ENCODE measurements around the gene TOP3A. TPM values are rescaled to one million over a fixed set of nuclear protein-coding genes. Genes with fewer than 3 reads are reported as not detected.
"Not testable (repeated sequence)": the region's sequence is repeated elsewhere in the genome, so short reads cannot be mapped to it uniquely, and the experiment has no call there.

TOP3A gene
- total RNA-seq, 3 donors from 2014 or later (not counting 1 experiment from before 2014, with no cell fraction given), result 38.1 to 59.7 (median 53.2) TPM

GRCh38 chr17:18315562-18315922, 748 bp upstream of the TOP3A start:
- H3K4me3 ChIP-seq (ENCODE audit: low read length), result peak overlapping the region; percentile 81
- Mint-ChIP-seq H3K27me3 (ENCODE audit: low read depth in 2 of 2) (no peaks in the 10 kb centered on the region), H3K36me3 (no peaks in the 10 kb centered on the region), H3K4me3 (peak overlapping the region; percentile 97), H3K27ac (peak overlapping the region; percentile 91 to 99), H3K4me1 (peaks cover 78 to 79% of the 10 kb centered on the region in 2 donors), H3K9me3 (no peaks in the 10 kb centered on the region)
- intact Hi-C loops (cut with micrococcal nuclease), result loop anchor here (1.0 to 2.0 kb wide), 2 partner anchors 55 to 90 kb away; partner anchors contain the start of genes LLGL1 and MIEF2
- no peaks in the 10 kb centered on the region for H3K27me3 ChIP-seq (ENCODE audit: control insufficient read depth, insufficient read depth, low read length)
- no peaks in the 10 kb centered on the region for H3K9me3 ChIP-seq (ENCODE audit: control insufficient read depth, insufficient read depth, low read length)
- peak; percentile 3 to 25 (median 4) for ATAC-seq
- H3K36me3 ChIP-seq (ENCODE audit: control insufficient read depth, insufficient read depth, low read length), result peaks cover 25% of the 10 kb centered on the region
- peak overlapping the region; percentile 89 for H3K27ac ChIP-seq (ENCODE audit: low read length)
- TF ChIP-seq CTCF (IDR thresholded peaks at IDR 0.05), result no peak
- peak in 1 of 2 donors; percentile 70 for DNase-seq
- 4% methylated on average over 18 of the region's 18 CpGs for WGBS (ENCODE audit: insufficient coverage)
- H3K4me1 ChIP-seq (ENCODE audit: control insufficient read depth, insufficient read depth, low read length), result peaks cover 63% of the 10 kb centered on the region

DNA sequence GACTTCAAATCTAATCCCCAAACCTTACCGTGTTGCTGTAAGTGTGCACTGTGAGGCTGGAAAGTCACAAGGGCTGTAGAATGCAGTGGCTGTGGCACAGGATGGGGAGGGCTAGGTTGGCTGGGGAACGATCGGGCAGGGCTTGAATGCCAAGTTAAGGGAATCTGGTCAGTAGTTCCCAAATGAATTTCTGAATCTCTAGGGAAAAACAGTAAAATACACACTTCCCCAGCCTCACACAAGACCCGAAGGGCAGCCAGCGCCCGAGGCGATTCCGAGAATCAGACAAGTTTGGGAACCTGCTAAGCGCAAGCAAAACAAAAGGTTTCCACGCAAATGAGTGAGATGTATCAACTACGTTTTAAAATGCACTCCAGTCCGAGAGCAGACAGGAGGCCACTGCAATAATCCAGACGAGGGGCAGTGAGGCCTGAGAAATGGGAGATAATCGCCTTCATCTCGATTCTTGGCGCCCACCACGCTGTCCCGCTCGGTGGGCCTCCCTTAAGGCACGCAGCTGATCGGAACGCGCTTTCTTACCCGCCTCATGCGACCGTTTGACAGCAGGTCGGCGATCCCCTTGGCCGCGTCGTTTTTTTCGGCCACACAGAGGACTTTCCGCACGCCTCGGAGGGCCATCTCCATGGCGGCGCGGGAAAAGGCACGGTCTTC, 599 bp downstream of the TOP3A start:
- no peak for DNase-seq
- no peaks in the 10 kb centered on the region for H3K27me3 Mint-ChIP-seq (ENCODE audit: low read depth in 2 of 2)

DNA sequence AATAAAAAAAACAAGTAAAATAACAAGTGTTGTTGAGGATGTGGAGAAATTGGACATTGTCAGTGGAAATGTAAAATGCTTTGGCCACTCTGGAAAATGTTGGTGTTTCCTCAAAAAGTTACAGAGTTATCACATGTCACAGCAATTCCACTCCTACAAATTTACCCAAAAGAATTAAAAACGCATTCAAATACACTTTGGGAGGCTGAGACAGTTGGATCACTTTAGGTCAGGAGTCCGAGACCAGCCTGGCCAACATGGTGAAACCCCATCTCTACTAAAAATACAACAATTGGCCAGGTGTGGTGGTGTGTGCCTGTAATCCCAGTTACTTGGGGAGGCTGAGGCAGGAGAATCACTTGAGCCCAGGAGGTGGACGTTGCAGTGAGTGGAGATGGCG, 5.6 kb downstream of the TOP3A start:
- H3K4me3 Mint-ChIP-seq, result no peak overlapping the region
- no peaks in the 10 kb centered on the region for H3K9me3 Mint-ChIP-seq
- peaks cover 7% of the 10 kb centered on the region for H3K4me1 ChIP-seq (ENCODE audit: control insufficient read depth, insufficient read depth, low read length)
- intact Hi-C loops (cut with micrococcal nuclease), result no loop called here
- TF ChIP-seq CTCF (IDR thresholded peaks at IDR 0.05), result no peak
- no peaks in the 10 kb centered on the region for H3K36me3 Mint-ChIP-seq
- WGBS (ENCODE audit: insufficient coverage), result 100% methylated on average over 3 of the region's 4 CpGs
- no peaks in the 10 kb centered on the region for H3K27me3 ChIP-seq (ENCODE audit: control insufficient read depth, insufficient read depth, low read length)
- H3K27ac Mint-ChIP-seq, result no peak overlapping the region
- no peak for DNase-seq
- H3K4me1 Mint-ChIP-seq, result peaks cover 24 to 26% of the 10 kb centered on the region in 2 donors
- H3K9me3 ChIP-seq (ENCODE audit: control insufficient read depth, insufficient read depth, low read length), result no peaks in the 10 kb centered on the region
- ATAC-seq, result no peak
- H3K27ac ChIP-seq (ENCODE audit: low read length), result no peak overlapping the region
- peaks cover 30% of the 10 kb centered on the region for H3K36me3 ChIP-seq (ENCODE audit: control insufficient read depth, insufficient read depth, low read length)
- no peaks in the 10 kb centered on the region for H3K27me3 Mint-ChIP-seq (ENCODE audit: low read depth in 2 of 2)
- H3K4me3 ChIP-seq (ENCODE audit: low read length), result no peak overlapping the region

More for the DNA sequence above, 599 bp downstream of the TOP3A start:
- peak overlapping the region; percentile 89 for H3K27ac ChIP-seq (ENCODE audit: low read length)
- no peaks in the 10 kb centered on the region for H3K9me3 ChIP-seq (ENCODE audit: control insufficient read depth, insufficient read depth, low read length)
- H3K27me3 ChIP-seq (ENCODE audit: control insufficient read depth, insufficient read depth, low read length), result no peaks in the 10 kb centered on the region
- under 1% methylated on average over 39 of the region's 39 CpGs for WGBS (ENCODE audit: insufficient coverage)
- H3K4me1 ChIP-seq (ENCODE audit: control insufficient read depth, insufficient read depth, low read length), result peaks cover 50% of the 10 kb centered on the region
- no peaks in the 10 kb centered on the region for H3K9me3 Mint-ChIP-seq
- peaks cover 65 to 70% of the 10 kb centered on the region in 2 donors for H3K4me1 Mint-ChIP-seq
- peak in 2 of 3 donors; percentile 1 to 11 for ATAC-seq
- H3K36me3 ChIP-seq (ENCODE audit: control insufficient read depth, insufficient read depth, low read length), result peaks cover 13% of the 10 kb centered on the region
- TF ChIP-seq CTCF (IDR thresholded peaks at IDR 0.05), result no peak
- peak overlapping the region; percentile 97 for H3K4me3 Mint-ChIP-seq
- H3K4me3 ChIP-seq (ENCODE audit: low read length), result peak overlapping the region; percentile 81
- peak overlapping the region; percentile 91 to 99 for H3K27ac Mint-ChIP-seq
- no peaks in the 10 kb centered on the region for H3K36me3 Mint-ChIP-seq
- intact Hi-C loops (cut with micrococcal nuclease), result loop anchor here (2.0 kb wide), 1 partner anchor 53 kb away; the partner anchor contains the start of gene MIEF2

- H3K4me1 Mint-ChIP-seq; H3K27ac ChIP-seq (ENCODE audit: low read length); H3K4me1 ChIP-seq (ENCODE audit: control insufficient read depth, insufficient read depth, low read length); H3K27ac Mint-ChIP-seq; DNase-seq; H3K4me3 ChIP-seq (ENCODE audit: low read length); H3K9me3 Mint-ChIP-seq; intact Hi-C loops (cut with micrococcal nuclease); ATAC-seq; H3K4me3 Mint-ChIP-seq; H3K9me3 ChIP-seq (ENCODE audit: control insufficient read depth, insufficient read depth, low read length); H3K27me3 Mint-ChIP-seq (ENCODE audit: low read depth in 2 of 2); H3K27me3 ChIP-seq (ENCODE audit: control insufficient read depth, insufficient read depth, low read length): not testable (repeated sequence)
- H3K36me3 Mint-ChIP-seq, result peaks cover 14% of the 10 kb centered on the region
- WGBS (ENCODE audit: insufficient coverage), result 93% methylated on average over 12 of the region's 13 CpGs
- peaks cover 68% of the 10 kb centered on the region for H3K36me3 ChIP-seq (ENCODE audit: control insufficient read depth, insufficient read depth, low read length)
Measured at GRCh38 chr17:18303206-18303605, 11.6 kb downstream of the TOP3A start.

Measured in natural killer cell (primary cell).